ENCODE measurements around the gene NINL. TPM values are rescaled to one million over a fixed set of nuclear protein-coding genes. Genes with fewer than 3 reads are reported as not detected.
"Not testable (repeated sequence)": the region's sequence is repeated elsewhere in the genome, so short reads cannot be mapped to it uniquely, and the experiment has no call there.

Gene NINL
- total RNA-seq (2021) (31.5 and 36.8 TPM in 2 replicates), Bru-seq, nascent RNA (percentile 84 among the genes with signal in this experiment), BruChase-seq, experiment 1, labeled RNA remaining after a 2-hour chase (percentile 85 among the genes with signal in this experiment), BruChase-seq, experiment 2, labeled RNA remaining after a 6-hour chase (percentile 88 among the genes with signal in this experiment)
- long read RNA-seq, full-length matches to known transcripts = 3 of 27 reads
- long read RNA-seq, partial matches to known transcripts = 9 of 27 reads
- long read RNA-seq, other reads (novel, unspliced or antisense) = 15 of 27 reads

DNA sequence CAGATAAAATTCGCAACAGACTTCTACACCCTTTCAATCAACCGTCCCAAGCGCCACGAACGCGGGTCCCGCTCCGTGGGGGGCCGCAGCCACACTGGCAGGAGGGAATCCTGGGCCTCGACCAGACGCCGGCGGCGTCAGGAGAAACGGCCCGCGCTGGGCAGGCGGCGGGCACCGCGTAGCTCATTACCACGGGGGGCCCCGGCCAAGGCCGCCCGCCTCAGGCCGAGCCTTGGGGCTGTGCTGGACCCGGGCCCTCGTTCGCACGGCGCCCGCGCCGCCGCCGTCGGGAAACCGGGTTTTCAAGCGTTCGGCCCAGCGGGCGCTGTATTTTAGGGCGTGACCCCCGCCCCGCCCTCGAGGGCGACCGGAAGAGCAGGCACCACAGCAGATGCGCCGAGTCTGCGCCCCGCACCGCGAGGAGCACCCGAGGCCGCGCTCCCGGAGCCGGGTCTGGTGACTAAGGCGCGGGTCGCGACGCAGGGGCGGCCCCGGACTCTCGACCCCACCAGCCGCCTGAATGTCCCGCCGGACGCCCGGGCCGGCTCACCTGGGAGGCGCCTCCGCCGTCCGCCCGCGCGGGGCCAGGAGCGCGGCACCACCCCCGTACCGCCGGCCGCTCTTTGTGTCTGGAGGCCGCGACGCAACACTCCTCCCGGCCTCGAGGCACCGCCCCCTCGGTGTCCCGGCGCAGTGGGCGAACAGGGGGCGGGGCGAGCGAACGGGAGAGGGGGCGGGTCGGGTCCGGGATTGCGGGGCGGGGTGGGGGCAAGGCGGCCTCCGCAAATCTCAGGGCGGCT lies at the start of gene NINL:
NINL (minus strand) TSS at position 627 of the 800 bp plus-strand sequence. CDS start 58,944 bp downstream, outside the sequence.
- ChIA-PET POLR2A (ENCODE audit: low non-redundant PET) (no interaction called here), CTCF (no interaction called here)
- intact Hi-C loops (cut with micrococcal nuclease; ENCODE audit: unreplicated experiment) = no loop called here
- no peaks in the 10 kb centered on the region for H3K27me3 ChIP-seq (replicated peaks; ENCODE audit: insufficient read depth, low read depth, low read length, poor library complexity)
- H3K4me3 ChIP-seq (ENCODE audit: low read depth, low read length, poor library complexity, severe bottlenecking) = peak within 1 kb of the TSS; percentile 95
- DNase-seq (ENCODE audit: low spot score) = peak; percentile 89
- H3K9me3 ChIP-seq (ENCODE audit: low read depth, low read length, poor library complexity, severe bottlenecking) = no peaks in the 10 kb centered on the region
- H3K27ac ChIP-seq (ENCODE audit: low read depth, low read length, poor library complexity, severe bottlenecking) = peak within 1 kb of the TSS; percentile 90
- TF ChIP-seq, protein P1, sequence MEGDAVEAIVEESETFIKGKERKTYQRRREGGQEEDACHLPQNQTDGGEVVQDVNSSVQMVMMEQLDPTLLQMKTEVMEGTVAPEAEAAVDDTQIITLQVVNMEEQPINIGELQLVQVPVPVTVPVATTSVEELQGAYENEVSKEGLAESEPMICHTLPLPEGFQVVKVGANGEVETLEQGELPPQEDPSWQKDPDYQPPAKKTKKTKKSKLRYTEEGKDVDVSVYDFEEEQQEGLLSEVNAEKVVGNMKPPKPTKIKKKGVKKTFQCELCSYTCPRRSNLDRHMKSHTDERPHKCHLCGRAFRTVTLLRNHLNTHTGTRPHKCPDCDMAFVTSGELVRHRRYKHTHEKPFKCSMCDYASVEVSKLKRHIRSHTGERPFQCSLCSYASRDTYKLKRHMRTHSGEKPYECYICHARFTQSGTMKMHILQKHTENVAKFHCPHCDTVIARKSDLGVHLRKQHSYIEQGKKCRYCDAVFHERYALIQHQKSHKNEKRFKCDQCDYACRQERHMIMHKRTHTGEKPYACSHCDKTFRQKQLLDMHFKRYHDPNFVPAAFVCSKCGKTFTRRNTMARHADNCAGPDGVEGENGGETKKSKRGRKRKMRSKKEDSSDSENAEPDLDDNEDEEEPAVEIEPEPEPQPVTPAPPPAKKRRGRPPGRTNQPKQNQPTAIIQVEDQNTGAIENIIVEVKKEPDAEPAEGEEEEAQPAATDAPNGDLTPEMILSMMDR (conservative IDR thresholded peaks at IDR 0.05; ENCODE audit: low read depth, low read length) = no peak
- H3K4me1 ChIP-seq (ENCODE audit: insufficient read depth, low read length, poor library complexity, severe bottlenecking) = no peaks in the 10 kb centered on the region
- BruUV-seq (replicated peaks) = no TSS peak
- peaks cover 6% of the 10 kb centered on the region for H3K36me3 ChIP-seq (ENCODE audit: insufficient read depth, low read length, poor library complexity, severe bottlenecking)

DNA sequence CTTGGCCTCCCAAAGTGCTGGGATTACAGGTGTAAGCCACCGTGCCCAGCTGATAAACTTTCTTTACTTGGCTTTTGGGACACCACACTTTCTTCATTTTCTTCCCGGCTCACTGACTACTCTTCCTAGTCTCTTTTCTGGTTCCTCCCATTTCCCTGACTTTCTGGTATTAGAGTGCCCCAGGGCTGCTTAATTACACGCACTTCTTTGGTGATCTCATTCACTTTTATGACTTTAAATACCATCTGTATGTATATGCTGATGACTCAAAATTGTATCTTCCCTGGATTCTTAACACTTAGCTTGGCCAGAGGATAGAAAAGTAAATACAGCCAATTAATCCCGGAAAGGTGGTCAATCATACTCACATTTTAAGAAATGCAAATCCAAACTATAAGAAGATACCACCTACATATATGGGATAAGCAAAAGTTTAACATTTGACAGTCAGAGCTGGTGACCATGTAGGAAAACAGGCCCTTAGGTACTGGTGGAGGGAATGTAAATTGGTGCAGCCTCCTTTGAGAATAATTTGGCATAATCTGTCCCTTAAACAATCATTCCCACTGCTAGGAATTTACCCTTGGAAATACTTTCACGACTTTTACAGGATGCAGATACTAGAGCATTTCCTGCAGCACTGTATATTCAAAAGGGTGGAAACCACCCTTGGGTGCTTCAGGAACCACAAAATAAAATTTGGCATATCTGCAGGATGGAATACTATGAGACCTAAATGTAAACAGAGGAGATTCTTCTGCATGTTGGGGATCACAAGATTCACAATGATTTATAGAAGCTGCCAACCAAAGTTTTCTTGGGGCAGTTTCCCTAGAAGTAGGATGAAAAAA lies 47.8 kb upstream of the NINL start:
- Histone ChIP-seq H3K4me3 (ENCODE audit: low read depth, low read length, poor library complexity, severe bottlenecking) (no peak overlapping the region), H3K36me3 (ENCODE audit: insufficient read depth, low read length, poor library complexity, severe bottlenecking) (no peaks in the 10 kb centered on the region), H3K27ac (ENCODE audit: low read depth, low read length, poor library complexity, severe bottlenecking) (no peak overlapping the region), H3K9me3 (ENCODE audit: low read depth, low read length, poor library complexity, severe bottlenecking) (no peaks in the 10 kb centered on the region), H3K27me3 (replicated peaks; ENCODE audit: insufficient read depth, low read depth, low read length, poor library complexity) (no peaks in the 10 kb centered on the region), H3K4me1 (ENCODE audit: insufficient read depth, low read length, poor library complexity, severe bottlenecking) (no peaks in the 10 kb centered on the region)
- DNase-seq (ENCODE audit: low spot score) = peak; percentile 26
- intact Hi-C loops (cut with micrococcal nuclease; ENCODE audit: unreplicated experiment) = no loop called here
- BruUV-seq (replicated peaks) = no TSS peak
- ChIA-PET CTCF (no interaction called here), POLR2A (ENCODE audit: low non-redundant PET) (no interaction called here)
- TF ChIP-seq, protein P1 (conservative IDR thresholded peaks at IDR 0.05; ENCODE audit: low read depth, low read length) = no peak
- no peak for TF ChIP-seq EZH2 (IDR thresholded peaks at IDR 0.05; ENCODE audit: borderline replicate concordance, low read depth, low read length, poor library complexity, severe bottlenecking)

DNA sequence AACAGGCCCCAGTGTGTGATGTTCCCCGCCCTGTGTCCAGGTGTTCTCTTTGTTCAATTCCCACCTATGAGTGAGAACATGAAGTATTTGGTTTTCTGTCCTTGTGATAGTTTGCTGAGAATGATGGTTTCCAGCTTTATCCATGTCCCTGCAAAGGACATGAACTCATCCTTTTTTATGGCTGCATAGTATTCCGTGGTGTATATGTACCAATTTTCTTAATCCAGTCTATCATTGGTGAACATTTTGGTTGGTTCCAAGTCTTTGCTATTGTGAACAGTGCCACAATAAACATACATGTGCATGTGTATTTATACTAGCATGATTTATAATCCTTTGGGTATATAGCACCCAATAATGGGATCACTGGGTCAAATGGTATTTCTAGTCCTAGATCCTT lies 45.3 kb upstream of the NINL start:
- BruUV-seq (replicated peaks); POLR2A ChIA-PET (ENCODE audit: low non-redundant PET); H3K4me3 ChIP-seq (ENCODE audit: low read depth, low read length, poor library complexity, severe bottlenecking); CTCF ChIA-PET; H3K9me3 ChIP-seq (ENCODE audit: low read depth, low read length, poor library complexity, severe bottlenecking); intact Hi-C loops (cut with micrococcal nuclease; ENCODE audit: unreplicated experiment); H3K4me1 ChIP-seq (ENCODE audit: insufficient read depth, low read length, poor library complexity, severe bottlenecking); H3K27ac ChIP-seq (ENCODE audit: low read depth, low read length, poor library complexity, severe bottlenecking); H3K27me3 ChIP-seq (replicated peaks; ENCODE audit: insufficient read depth, low read depth, low read length, poor library complexity); H3K36me3 ChIP-seq (ENCODE audit: insufficient read depth, low read length, poor library complexity, severe bottlenecking); DNase-seq (ENCODE audit: low spot score): not testable (repeated sequence)

Data from A673 (cell line).